ENCODE data around the gene CLEC16A. TPM values are rescaled to one million over a fixed set of nuclear protein-coding genes. Genes with fewer than 3 reads are reported as not detected.
A peak's percentile ranks its signal among the peaks of the same experiment; 100 is the strongest.

CLEC16A gene
- total RNA-seq, 4 donors from 2014 or later = 20.3 to 25.7 (median 25.1) TPM

DNA sequence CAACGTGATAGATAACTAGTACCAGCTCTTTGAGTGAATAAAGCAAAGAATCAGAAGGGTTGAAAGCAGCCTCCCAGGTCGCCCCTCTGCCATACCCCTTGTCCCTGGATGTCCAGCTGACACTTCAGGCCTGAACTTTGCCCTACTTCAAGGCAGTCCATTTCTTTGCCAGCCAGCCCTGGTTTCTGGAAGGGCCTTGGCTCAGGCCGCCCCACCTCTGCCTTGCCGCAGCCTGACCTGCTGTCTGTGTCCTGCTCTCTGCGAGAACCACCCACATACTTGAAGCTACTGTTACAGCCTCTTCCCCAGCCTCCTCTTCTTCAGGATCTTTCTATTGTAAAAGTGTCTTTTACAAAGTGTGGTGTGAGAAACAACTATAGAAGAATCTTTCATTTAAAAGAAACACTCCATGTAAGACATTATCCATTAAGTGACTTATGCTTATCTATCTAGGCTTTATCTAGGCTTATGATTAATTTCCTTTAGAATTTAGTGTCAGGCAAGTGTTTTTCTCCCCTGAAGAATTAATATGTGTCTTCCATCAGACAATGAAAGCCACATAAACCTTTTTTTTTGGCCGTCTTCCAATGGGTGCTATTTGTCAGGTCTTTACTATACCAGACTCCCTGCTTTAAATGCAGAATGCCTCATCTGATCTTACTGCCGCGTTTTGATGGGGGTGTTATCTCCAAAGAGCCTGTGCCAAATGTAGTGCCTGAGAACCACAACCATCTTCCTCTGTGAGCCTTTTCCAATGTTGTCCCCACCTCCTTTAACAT is 177.7 kb downstream of the CLEC16A start:
- H3K9me3 ChIP-seq = no peaks in the 10 kb centered on the region
- H3K27ac ChIP-seq = no peak overlapping the region
- H3K36me3 ChIP-seq = peaks cover 0 to 74% (median 7%) of the 10 kb centered on the region in 3 donors
- no peaks in the 10 kb centered on the region for H3K4me1 ChIP-seq
- no peak for TF ChIP-seq POLR2A (IDR thresholded peaks at IDR 0.05)
- no peak for TF ChIP-seq CTCF (IDR thresholded peaks at IDR 0.05)
- no peak for DNase-seq
- 78 to 80% methylated on average over 8 of the region's 8 CpGs for WGBS, 2 donors
- intact Hi-C loops (cut with DNase I) = no loop called here
- H3K27me3 ChIP-seq = no peaks in the 10 kb centered on the region
- no peak overlapping the region for H3K4me3 ChIP-seq

- Histone ChIP-seq H3K36me3 (peaks cover 0 to 81% (median 7%) of the 10 kb centered on the region in 3 donors), H3K4me3 (no peak overlapping the region), H3K4me1 (peaks cover 0 to 10% (median 7%) of the 10 kb centered on the region in 3 donors), H3K27me3 (no peaks in the 10 kb centered on the region), H3K9me3 (no peaks in the 10 kb centered on the region), H3K27ac (no peak overlapping the region)
- no peak for TF ChIP-seq CTCF (IDR thresholded peaks at IDR 0.05)
- TF ChIP-seq POLR2A (IDR thresholded peaks at IDR 0.05) = no peak
- 95 to 99% methylated on average over 9 to 11 of the region's 11 CpGs for WGBS, 2 donors
- DNase-seq = no peak
- intact Hi-C loops (cut with DNase I) = no loop called here
Measured at GRCh38 chr16:11123666-11124065, 179.3 kb downstream of the CLEC16A start.

GRCh38 chr16:11125936-11126335 is 181.6 kb downstream of the CLEC16A start:
- no peak overlapping the region for H3K27ac ChIP-seq
- H3K36me3 ChIP-seq = peaks cover 0 to 75% (median 7%) of the 10 kb centered on the region in 3 donors
- H3K4me1 ChIP-seq = peaks cover 0 to 31% (median 11%) of the 10 kb centered on the region in 3 donors
- DNase-seq = no peak
- H3K9me3 ChIP-seq = no peaks in the 10 kb centered on the region
- H3K27me3 ChIP-seq = no peaks in the 10 kb centered on the region
- 83 to 92% methylated on average over 8 to 15 of the region's 17 CpGs for WGBS, 2 donors
- no peak overlapping the region for H3K4me3 ChIP-seq
- intact Hi-C loops (cut with DNase I) = no loop called here
- TF ChIP-seq CTCF (IDR thresholded peaks at IDR 0.05) = no peak
- TF ChIP-seq POLR2A (IDR thresholded peaks at IDR 0.05) = no peak

DNA sequence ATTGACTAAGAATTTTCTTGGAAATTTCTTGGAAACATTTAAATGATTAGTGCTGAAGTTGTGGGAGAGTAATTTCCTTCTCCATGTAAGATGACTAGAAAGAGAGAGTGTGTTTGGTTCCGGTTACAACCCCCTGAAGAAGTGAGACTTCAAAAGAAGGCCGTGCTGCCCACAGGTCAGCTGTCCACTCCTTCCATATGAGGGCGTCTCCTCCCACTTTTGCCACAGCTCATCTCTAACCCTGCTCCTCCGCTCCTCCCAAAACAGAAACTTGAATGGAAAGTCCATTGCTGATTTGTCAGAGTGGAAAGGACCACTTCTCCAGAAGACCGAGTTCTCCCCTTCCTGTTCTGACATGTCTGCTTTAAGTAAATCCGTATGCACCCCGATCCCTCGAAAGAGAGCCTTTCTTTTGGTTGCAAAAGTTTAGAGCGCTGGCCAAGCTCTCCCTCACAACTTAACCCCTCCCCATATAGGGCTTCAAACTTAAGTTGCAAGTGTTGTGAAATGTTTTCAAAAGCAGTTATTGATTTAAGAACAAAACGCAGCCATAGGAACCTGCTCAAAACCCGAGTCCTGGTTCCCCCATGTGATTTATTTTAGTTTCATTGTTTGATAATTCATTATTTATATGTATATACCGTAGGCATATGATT is 182.2 kb downstream of the CLEC16A start:
- Histone ChIP-seq H3K4me1 (peaks cover 0 to 36% (median 14%) of the 10 kb centered on the region in 3 donors), H3K27me3 (no peaks in the 10 kb centered on the region), H3K36me3 (peaks cover 0 to 72% (median 7%) of the 10 kb centered on the region in 3 donors), H3K9me3 (no peaks in the 10 kb centered on the region), H3K4me3 (no peak overlapping the region), H3K27ac (no peak overlapping the region)
- intact Hi-C loops (cut with DNase I) = no loop called here
- 62 to 63% methylated on average over 12 of the region's 12 CpGs for WGBS, 2 donors
- no peak for DNase-seq
- TF ChIP-seq CTCF (IDR thresholded peaks at IDR 0.05) = no peak
- TF ChIP-seq POLR2A (IDR thresholded peaks at IDR 0.05) = no peak

GRCh38 chr16:11127610-11128195 is 183.3 kb downstream of the CLEC16A start:
- intact Hi-C loops (cut with DNase I) = no loop called here
- Histone ChIP-seq H3K9me3 (no peaks in the 10 kb centered on the region), H3K27me3 (no peaks in the 10 kb centered on the region), H3K36me3 (peaks cover 0 to 62% (median 7%) of the 10 kb centered on the region in 3 donors), H3K4me1 (peaks cover under 1 to 45% (median 15%) of the 10 kb centered on the region in 3 donors), H3K27ac (peak overlapping the region in 1 of 4 donors; percentile 84), H3K4me3 (no peak overlapping the region)
- no peak for DNase-seq
- no peak for TF ChIP-seq POLR2A (IDR thresholded peaks at IDR 0.05)
- no peak for TF ChIP-seq CTCF (IDR thresholded peaks at IDR 0.05)
- 88 to 89% methylated on average over 7 of the region's 7 CpGs for WGBS, 2 donors
